ENCODE data around the gene DNAJB4. TPM values are rescaled to one million over a fixed set of nuclear protein-coding genes. Genes with fewer than 3 reads are reported as not detected.
"Not testable (repeated sequence)": the region's sequence is repeated elsewhere in the genome, so short reads cannot be mapped to it uniquely, and the experiment has no call there.

The DNAJB4 gene
- total RNA-seq, 1 donor from 2014 or later: 87.0 TPM

- DNase-seq (ENCODE audit: low spot score) (no peak), ATAC-seq (no peak)
- intact Hi-C loops (cut with DNase I): loop anchor here (10.0 kb wide), 1 partner anchor 1070 kb away; no protein-coding TSS in a partner anchor
Measured at GRCh38 chr1:78054559-78054958, 49.8 kb downstream of the DNAJB4 start.

- no peak for DNase-seq (ENCODE audit: low spot score)
- intact Hi-C loops (cut with DNase I): loop anchor here (10.0 kb wide), 1 partner anchor 1070 kb away; no protein-coding TSS in a partner anchor
- no peak for ATAC-seq
Measured at GRCh38 chr1:78054972-78055371, 50.2 kb downstream of the DNAJB4 start.

- intact Hi-C loops (cut with DNase I): loop anchor here (10.0 kb wide), 1 partner anchor 1069 kb away; no protein-coding TSS in a partner anchor
- DNase-seq (ENCODE audit: low spot score) (no peak), ATAC-seq (no peak)
Measured at GRCh38 chr1:78055565-78056132, 50.9 kb downstream of the DNAJB4 start.

- intact Hi-C loops (cut with DNase I): loop anchor here (10.0 kb wide), 1 partner anchor 1066 kb away; no protein-coding TSS in a partner anchor
- DNase-seq (ENCODE audit: low spot score) (no peak), ATAC-seq (no peak)
Measured at GRCh38 chr1:78058670-78059069, 53.9 kb downstream of the DNAJB4 start.

- ATAC-seq (no peak), DNase-seq (ENCODE audit: low spot score) (no peak)
- intact Hi-C loops (cut with DNase I): no loop called here
Measured at GRCh38 chr1:78060857-78061563, 56.3 kb downstream of the DNAJB4 start.

- no peak for ATAC-seq
- intact Hi-C loops (cut with DNase I): no loop called here
Measured at GRCh38 chr1:78061825-78062523, 57.2 kb downstream of the DNAJB4 start.

GRCh38 chr1:78064886-78065285 is 60.1 kb downstream of the DNAJB4 start:
- DNase-seq (ENCODE audit: low spot score); intact Hi-C loops (cut with DNase I); ATAC-seq: not testable (repeated sequence)

More at GRCh38 chr1:78061825-78062523, 57.2 kb downstream of the DNAJB4 start:
- no peak for DNase-seq (ENCODE audit: low spot score)

Other genes with a start within 250 kb of the DNAJB4 start
- gene USP33, start 245.1 kb upstream of the DNAJB4 start, total RNA-seq: 87.1 TPM
- 29.4 TPM for gene MIGA1, start 225.3 kb upstream of the DNAJB4 start, total RNA-seq
- 10.6 TPM for gene NEXN, start 116.3 kb upstream of the DNAJB4 start, total RNA-seq
- 141 TPM for gene FUBP1, start 25.9 kb upstream of the DNAJB4 start, total RNA-seq
- 4.0 TPM for gene GIPC2, start 41.0 kb downstream of the DNAJB4 start, total RNA-seq

All from sciatic nerve (tissue), 2 donors.